OCI-LY3 (cell line): ENCODE results near the gene WRNIP1.

ENCODE experiments used
- CTCF ChIP-seq: fragments of 200-600, 300-600 bp; sonication (generic); IDR thresholded peaks from 2 replicates; pipeline ENCODE4 v1.5.1; 2014; ENCODE audit warnings: antibody characterized with exemption, low read length, low read depth
- EZH2phosphoT487 ChIP-seq: fragments of 200-600 bp; shearing (Covaris generic); IDR thresholded peaks from 2 replicates; pipeline ENCODE4 v1.6.1; 2018; ENCODE audit warnings: antibody characterized with exemption, mixed run types, low read depth

- TF ChIP-seq CTCF (no peak), EZH2phosphoT487 (no peak)
These were observed 27.3 kb downstream of the WRNIP1 start for GRCh38 chr6:2792330-2793110.
